HepG2 (cell line): ENCODE results near the gene WWTR1. TPM values are rescaled to one million over a fixed set of nuclear protein-coding genes. Genes with fewer than 3 reads are reported as not detected.
A peak's percentile ranks its signal among the peaks of the same experiment; 100 is the strongest.

Experiments used
- ATAC-seq: fragments of 200-7000 bp; cut with Tn5 transposase; 3 replicates; pipeline ENCODE4 v1.9.1; 2020; ENCODE audit warnings: mild to moderate bottlenecking, moderate library complexity
- BruUV-seq: library from RNA; stranded (reverse); fragments of 400-500 nt; replicated peaks from 2 replicates; lab custom pipeline; 2021; lab: Mats Ljungman, UMichigan
- CTCF ChIA-PET: fragments of 300-600 bp; formaldehyde crosslinking; extraction: SDS; loops from one replicate; lab custom pipeline; 2021; ENCODE audit warnings: low total read pairs, inconsistent platforms, low intra/inter-chr PET ratio; lab: Yijun Ruan, JAX
- POLR2A ChIA-PET: fragments of 350-600 bp; sonication (Branson Sonifier 250); formaldehyde crosslinking; loops from one replicate; lab custom pipeline; 2020; ENCODE audit warnings: antibody characterized with exemption, inconsistent platforms; lab: Yijun Ruan, JAX
- DNase-seq: peaks from one replicate; pipeline ENCODE4 v3.0.0-alpha.2; 2015; ENCODE audit warnings: low spot score
- FAIRE-seq: peaks from 3 replicates; lab custom pipeline; 2011; peaks lifted over from hg19 to GRCh38; lab: Jason Lieb, UNC
- H2AFZ ChIP-seq: one replicate; pipeline ENCODE4 v1.6.1; 2011; ENCODE audit warnings: low read length, inconsistent platforms
- H3K27ac ChIP-seq: fragments of 300-600 bp; 3 replicates; pipeline ENCODE4 v1.8.0; 2011; ENCODE audit warnings: mixed run types, mild to moderate bottlenecking, mixed read lengths, low read length, inconsistent platforms; ENCODE audit not compliant: insufficient read depth; ENCODE audit errors: extremely low read length
- H3K27me3 ChIP-seq, 2 experiments: fragments of 200-600 bp in 1 of 2; 2 replicates in 1 of 2; 3 replicates in 1 of 2; pipeline versions ENCODE4 v1.6.0 to v1.8.0; 2011; ENCODE audit warnings: low read length in 2 of 2, mild to moderate bottlenecking in 2 of 2, moderate library complexity in 2 of 2, inconsistent platforms in 1 of 2; ENCODE audit not compliant: insufficient read depth in 2 of 2, control insufficient read depth in 1 of 2
- H3K36me3 ChIP-seq, 2 experiments: fragments of 200-600 bp in 1 of 2; replicated peaks in 1 of 2; 2 replicates in 1 of 2; 3 replicates in 1 of 2; pipeline versions ENCODE4 v1.5.1 to v1.8.0; 2011; ENCODE audit warnings: low read length in 2 of 2, inconsistent platforms in 1 of 2; ENCODE audit not compliant: insufficient read depth in 2 of 2, control insufficient read depth in 1 of 2
- H3K4me1 ChIP-seq: 2 replicates; pipeline ENCODE4 v1.5.1; 2012; ENCODE audit warnings: low read length, inconsistent platforms; ENCODE audit not compliant: insufficient read depth
- H3K4me2 ChIP-seq: 2 replicates; pipeline ENCODE4 v1.6.0; 2011; ENCODE audit warnings: low read depth, low read length, inconsistent platforms
- H3K4me3 ChIP-seq, 3 experiments: fragments of 200-600 bp in 1 of 3; sonication (generic), shearing (Covaris generic) in 1 of 3; replicated peaks in 1 of 3; 2 replicates each; pipeline ENCODE4 v1.5.1; 2011 to 2016; ENCODE audit warnings: low read length in 3 of 3, inconsistent platforms in 2 of 3, low read depth in 2 of 3, mild to moderate bottlenecking in 2 of 3, control low read depth in 1 of 3, mixed read lengths in 1 of 3; ENCODE audit not compliant: insufficient read depth in 1 of 3
- H3K79me2 ChIP-seq: one replicate; pipeline ENCODE4 v1.6.1; 2011; ENCODE audit warnings: low read length, inconsistent platforms; ENCODE audit not compliant: insufficient read depth
- H3K9ac ChIP-seq: 2 replicates; pipeline ENCODE4 v1.6.0; 2011; ENCODE audit warnings: mild to moderate bottlenecking, low read depth, low read length, inconsistent platforms; ENCODE audit not compliant: insufficient read depth
- H3K9me3 ChIP-seq: 2 replicates; pipeline ENCODE4 v1.5.1; 2012; ENCODE audit warnings: mild to moderate bottlenecking, low read length
- H4K20me1 ChIP-seq: 2 replicates; pipeline ENCODE4 v1.6.0; 2011; ENCODE audit warnings: inconsistent platforms, mild to moderate bottlenecking, low read length, moderate library complexity; ENCODE audit not compliant: insufficient read depth
- ADNP ChIP-seq: sonication (generic); formaldehyde crosslinking; IDR thresholded peaks from 2 replicates; pipeline ENCODE4 v1.4.0; 2020; ENCODE audit warnings: missing genetic modification reagents
- E2F5 ChIP-seq: sonication (generic); formaldehyde crosslinking; conservative IDR thresholded peaks from 2 replicates; pipeline ENCODE4 v1.4.0; 2020; ENCODE audit warnings: missing genetic modification reagents
- FOSL2 ChIP-seq: sonication (generic); formaldehyde crosslinking; IDR thresholded peaks from 2 replicates; pipeline ENCODE4 v1.4.0; 2020; ENCODE audit warnings: missing genetic modification reagents
- KDM4B ChIP-seq: sonication (generic); formaldehyde crosslinking; IDR thresholded peaks from 2 replicates; pipeline ENCODE4 v1.4.0; 2020; ENCODE audit warnings: missing genetic modification reagents
- MATR3 ChIP-seq: sonication (generic); formaldehyde crosslinking; IDR thresholded peaks from 2 replicates; pipeline ENCODE4 v1.4.0; 2020; ENCODE audit warnings: missing genetic modification reagents
- MYC ChIP-seq: sonication (generic); formaldehyde crosslinking; IDR thresholded peaks from 2 replicates; pipeline ENCODE4 v1.9.0; 2021; ENCODE audit warnings: missing genetic modification reagents, borderline replicate concordance
- NFE2 ChIP-seq: sonication (generic); formaldehyde crosslinking; IDR thresholded peaks from 2 replicates; pipeline ENCODE4 v1.4.0; 2020; ENCODE audit warnings: missing genetic modification reagents
- ONECUT2 ChIP-seq: sonication (generic); formaldehyde crosslinking; IDR thresholded peaks from 2 replicates; pipeline ENCODE4 v1.4.0; 2020; ENCODE audit warnings: missing genetic modification reagents
- RBM22 ChIP-seq: fragments of 200-400 bp; formaldehyde crosslinking; optimal IDR thresholded peaks from 2 replicates; pipeline ENCODE3; 2017; ENCODE audit warnings: mild to moderate bottlenecking, low read length, moderate library complexity
- SAFB2 ChIP-seq: sonication (generic); formaldehyde crosslinking; IDR thresholded peaks from 2 replicates; pipeline ENCODE4 v1.5.1; 2020; ENCODE audit warnings: missing genetic modification reagents, low read depth, mild to moderate bottlenecking, borderline replicate concordance
- USF2 ChIP-seq, 2 experiments: sonication (generic) in 1 of 2; formaldehyde crosslinking in 1 of 2; IDR thresholded peaks; 2 replicates each; pipeline versions ENCODE4 v1.5.1 to v1.6.1; 2011 to 2020; ENCODE audit warnings: borderline replicate concordance in 1 of 2, low read depth in 1 of 2, low read length in 1 of 2, mild to moderate bottlenecking in 1 of 2, missing genetic modification reagents in 1 of 2, moderate library complexity in 1 of 2
- ZBTB8A ChIP-seq: sonication (generic); formaldehyde crosslinking; IDR thresholded peaks from 2 replicates; pipeline ENCODE4 v1.4.0; 2020; ENCODE audit warnings: mild to moderate bottlenecking, low read depth, missing genetic modification reagents, borderline replicate concordance
- ZMAT5 ChIP-seq: sonication (generic); formaldehyde crosslinking; IDR thresholded peaks from 2 replicates; pipeline ENCODE4 v1.5.0; 2020; ENCODE audit warnings: mild to moderate bottlenecking, low read depth, missing genetic modification reagents, borderline replicate concordance
- ZNF841 ChIP-seq: sonication (generic); formaldehyde crosslinking; IDR thresholded peaks from 2 replicates; pipeline ENCODE4 v1.8.1; 2023; ENCODE audit warnings: missing genetic modification reagents, borderline replicate concordance
- WGBS: methylation state at CpG from one replicate; pipeline ENCODE4 v1.1.6; 2017; ENCODE audit warnings: low lambda C conversion rate; 5-methylcytosine and 5-hydroxymethylcytosine counted together
- in situ Hi-C: cut with HindIII; loops from 2 replicates; pipeline ENCODE4 v1.10.0; 2017; ENCODE audit warnings: low pct_unique_long_range_greater_than_20kb; ENCODE audit not compliant: extremely low pct_ligation_motif_present
- intact Hi-C: fragments of 100-400 bp; cut with micrococcal nuclease; formaldehyde crosslinking; loops from one replicate; pipeline ENCODE4 v1.10.0; 2022; ENCODE audit not compliant: unreplicated experiment
- polyA plus RNA-seq, 8 experiments: library from polyadenylated mRNA; depleted of rRNA in 3 of 8; stranded (reverse) in 7 of 8; unstranded in 1 of 8; fragments of >200 nt; fragmentation: Illumina TruSeq in 4 of 8; extraction: Trizol in 4 of 8; gene quantifications; 2 replicates each; pipeline versions ENCODE4 v1.2.1 to v1.2.3, GENCODE V29; 2011 to 2016; ENCODE audit warnings: low read depth in 4 of 8, missing spikeins in 1 of 8, mixed read lengths in 1 of 8; ENCODE audit not compliant: insufficient read depth in 1 of 8
- total RNA-seq, 5 experiments: library from RNA; depleted of rRNA; stranded (reverse); fragments of >200 nt; fragmentation: Illumina TruSeq; extraction: Trizol; gene quantifications; 2 replicates each; pipeline ENCODE4 v1.2.3, GENCODE V29; 2016; ENCODE audit warnings: low read depth in 1 of 5

The WWTR1 gene
- total and polyA plus RNA-seq, 2 of the 13 experiments (the other 11 are each of a cell fraction or from before 2014, with no cell fraction given), result 19.7 to 139 TPM

GRCh38 chr3:149581681-149582370, 76.0 kb downstream of the WWTR1 start:
- Histone ChIP-seq H3K9me3 (no peaks in the 10 kb centered on the region), H3K4me2 (no peak overlapping the region), H4K20me1 (peaks cover 21% of the 10 kb centered on the region), H3K27me3 (no peaks in the 10 kb centered on the region), H3K9ac (no peak overlapping the region), H3K36me3 (peaks cover 5 to 29% of the 10 kb centered on the region in 2 experiments; a peak in 4 of 5 replicates), H3K27ac (peak overlapping the region; percentile 16), H3K4me3 (no peak overlapping the region)
- WGBS, result 90% methylated on average over 8 of the region's 8 CpGs
- ChIA-PET CTCF (no interaction called here), POLR2A (no interaction called here)
- in situ Hi-C loops, result no loop called here
- ATAC-seq (peak; percentile 31; the same call in 1 of the 3 replicates), DNase-seq (no peak)
- no TSS peak for BruUV-seq
- TF ChIP-seq RBM22 (peak; percentile 17), ONECUT2 (CRISPR knock-in tag) (no peak), ZNF841 (no peak), NFE2 (CRISPR knock-in tag) (no peak), MATR3 (CRISPR knock-in tag) (no peak), E2F5 (CRISPR knock-in tag) (no peak), FOSL2 (CRISPR knock-in tag) (peak; percentile 55), ZBTB8A (CRISPR knock-in tag) (no peak), USF2 (IDR thresholded peaks at IDR 0.05; ENCODE audit: low read depth, low read length) (no peak), USF2 (CRISPR knock-in tag; IDR thresholded peaks at IDR 0.05; ENCODE audit: borderline replicate concordance) (no peak), MYC (CRISPR knock-in tag) (no peak), ZMAT5 (CRISPR knock-in tag) (no peak), ADNP (CRISPR knock-in tag) (no peak), KDM4B (CRISPR knock-in tag) (no peak), SAFB2 (no peak)
- TF ChIP-seq, all 625 proteins: peak for 2
- intact Hi-C loops, result no loop called here
- Histone ChIP-seq H3K79me2 (peaks cover 87% of the 10 kb centered on the region), H3K4me1 (peaks cover 38% of the 10 kb centered on the region), H2AFZ (no peak overlapping the region)
- no peak for FAIRE-seq
